H1 (cell line): ENCODE measurements around the gene CHCHD3. TPM values are rescaled to one million over a fixed set of nuclear protein-coding genes. Genes with fewer than 3 reads are reported as not detected.

Source experiments
- CTCF ChIA-PET: fragments of 300-600 bp; sonication (Branson Sonifier 250); formaldehyde crosslinking; loops from one replicate; lab custom pipeline; 2021; ENCODE audit not compliant: partially characterized antibody; lab: Charles Lee
- POLR2A ChIA-PET: fragments of 300-600 bp; sonication (Branson Sonifier 250); formaldehyde crosslinking; loops from one replicate; lab custom pipeline; 2021; ENCODE audit warnings: inconsistent platforms; ENCODE audit not compliant: partially characterized antibody; lab: Charles Lee
- DNase-seq, 2 experiments: peaks; one replicate each; pipeline versions ENCODE4 v3.0.0 to v3.0.0-alpha.2; 2010 to 2022; ENCODE audit warnings: low spot score in 2 of 2, low read depth in 1 of 2, mixed read lengths in 1 of 2
- FAIRE-seq: peaks from 2 replicates; lab custom pipeline; 2011; peaks lifted over from hg19 to GRCh38; lab: Jason Lieb, UNC
- H2AFZ ChIP-seq: 2 replicates; pipeline ENCODE4 v1.8.1; 2012; ENCODE audit warnings: low read length, inconsistent platforms
- H2AK5ac ChIP-seq: 2 replicates; pipeline ENCODE4 v1.6.1; 2013; ENCODE audit warnings: low read depth, low read length
- H2BK120ac ChIP-seq: replicated peaks from 2 replicates; pipeline ENCODE3; 2013; ENCODE audit warnings: low read depth, low read length, inconsistent platforms
- H2BK12ac ChIP-seq: 2 replicates; pipeline ENCODE4 v1.6.1; 2013; ENCODE audit warnings: low read depth, low read length
- H2BK15ac ChIP-seq: 2 replicates; pipeline ENCODE4 v1.6.1; 2013; ENCODE audit warnings: low read length
- H2BK20ac ChIP-seq: 2 replicates; pipeline ENCODE4 v1.6.1; 2013; ENCODE audit warnings: low read length
- H2BK5ac ChIP-seq: 2 replicates; pipeline ENCODE4 v1.6.1; 2013; ENCODE audit warnings: low read depth, low read length
- H3K14ac ChIP-seq: 2 replicates; pipeline ENCODE4 v1.6.1; 2013; ENCODE audit warnings: inconsistent platforms; ENCODE audit not compliant: insufficient read length
- H3K18ac ChIP-seq: 2 replicates; pipeline ENCODE4 v1.6.1; 2013; ENCODE audit warnings: low read length; ENCODE audit errors: extremely low read depth
- H3K23ac ChIP-seq: 2 replicates; pipeline ENCODE4 v1.6.1; 2013; ENCODE audit warnings: inconsistent platforms; ENCODE audit not compliant: insufficient read length
- H3K23me2 ChIP-seq: 2 replicates; pipeline ENCODE4 v1.6.1; 2013; ENCODE audit warnings: low read depth, low read length
- H3K27ac ChIP-seq: 2 replicates; pipeline ENCODE4 v1.6.1; 2011; ENCODE audit warnings: low read depth, low read length, inconsistent platforms
- H3K27me3 ChIP-seq, 4 experiments: replicated peaks in 1 of 4; 1 replicate in 1 of 4; 2 replicates in 3 of 4; pipeline versions ENCODE4 v1.6.1 to v1.8.1; 2011 to 2013; ENCODE audit warnings: low read length in 3 of 4, mild to moderate bottlenecking in 3 of 4, inconsistent platforms in 2 of 4, mixed read lengths in 2 of 4, moderate library complexity in 1 of 4; ENCODE audit not compliant: control insufficient read depth in 3 of 4, insufficient read depth in 3 of 4; ENCODE audit errors: extremely low read depth in 1 of 4
- H3K36me3 ChIP-seq, 4 experiments: 2 replicates each; pipeline versions ENCODE4 v1.6.1 to v1.8.1; 2011 to 2013; ENCODE audit warnings: mild to moderate bottlenecking in 4 of 4, low read length in 3 of 4, moderate library complexity in 2 of 4, control low read depth in 1 of 4, inconsistent platforms in 1 of 4; ENCODE audit not compliant: insufficient read depth in 4 of 4, control insufficient read depth in 2 of 4
- H3K4ac ChIP-seq: replicated peaks from 2 replicates; pipeline ENCODE3; 2013; ENCODE audit warnings: low read length, low read depth, mixed read lengths, inconsistent platforms; ENCODE audit not compliant: insufficient read length
- H3K4me1 ChIP-seq, 4 experiments: replicated peaks in 1 of 4; 1 replicate in 1 of 4; 2 replicates in 3 of 4; pipeline versions ENCODE4 v1.6.1 to v1.8.1; 2011 to 2013; ENCODE audit warnings: low read length in 3 of 4, inconsistent platforms in 2 of 4, mixed read lengths in 1 of 4; ENCODE audit not compliant: insufficient read depth in 4 of 4, control insufficient read depth in 3 of 4
- H3K4me2 ChIP-seq, 2 experiments: 2 replicates each; pipeline versions ENCODE4 v1.6.1 to v1.8.1; 2011 to 2013; ENCODE audit warnings: low read depth in 2 of 2, low read length in 2 of 2, control low read depth in 1 of 2, inconsistent platforms in 1 of 2, mild to moderate bottlenecking in 1 of 2; ENCODE audit not compliant: insufficient read depth in 1 of 2
- H3K4me3 ChIP-seq, 4 experiments: fragments of 200-600, 300-600 bp in 1 of 4; sonication (generic), shearing (Covaris generic), sonication (Bioruptor Twin) in 1 of 4; 2 replicates each; pipeline versions ENCODE4 v1.5.1 to v1.8.1; 2011 to 2016; ENCODE audit warnings: low read length in 4 of 4, low read depth in 3 of 4, control low read depth in 2 of 4, inconsistent platforms in 2 of 4, mild to moderate bottlenecking in 2 of 4, mixed read lengths in 1 of 4, moderate library complexity in 1 of 4; ENCODE audit not compliant: insufficient read depth in 2 of 4; ENCODE audit errors: extremely low read depth in 1 of 4
- H3K56ac ChIP-seq: replicated peaks from 2 replicates; pipeline ENCODE3; 2013; ENCODE audit warnings: low read depth, mild to moderate bottlenecking, mixed read lengths, low read length, inconsistent platforms; ENCODE audit not compliant: insufficient read length
- H3K79me1 ChIP-seq: 2 replicates; pipeline ENCODE4 v1.6.1; 2013; ENCODE audit warnings: low read depth, low read length, control low read depth
- H3K79me2 ChIP-seq, 2 experiments: 2 replicates each; pipeline versions ENCODE4 v1.6.1 to v1.8.1; 2012 to 2013; ENCODE audit warnings: low read length in 2 of 2, mild to moderate bottlenecking in 2 of 2, inconsistent platforms in 1 of 2; ENCODE audit not compliant: insufficient read depth in 2 of 2, control insufficient read depth in 1 of 2
- H3K9ac ChIP-seq, 4 experiments: replicated peaks in 1 of 4; 1 replicate in 1 of 4; 2 replicates in 3 of 4; pipeline versions ENCODE4 v1.6.1 to v1.8.1; 2011 to 2013; ENCODE audit warnings: low read depth in 3 of 4, low read length in 3 of 4, control low read depth in 2 of 4, mild to moderate bottlenecking in 2 of 4, moderate library complexity in 2 of 4, inconsistent platforms in 1 of 4; ENCODE audit errors: extremely low read depth in 1 of 4
- H3K9me3 ChIP-seq, 2 experiments: 2 replicates each; pipeline versions ENCODE4 v1.6.1 to v1.8.1; 2012 to 2013; ENCODE audit warnings: mild to moderate bottlenecking in 2 of 2, moderate library complexity in 2 of 2, control low read depth in 1 of 2, inconsistent platforms in 1 of 2, low read depth in 1 of 2, low read length in 1 of 2, mixed read lengths in 1 of 2; ENCODE audit not compliant: insufficient read depth in 2 of 2
- H4K20me1 ChIP-seq, 2 experiments: replicated peaks in 1 of 2; 2 replicates each; pipeline versions ENCODE3 to v1.8.1; 2011 to 2013; ENCODE audit warnings: inconsistent platforms in 2 of 2, low read length in 2 of 2, mild to moderate bottlenecking in 1 of 2; ENCODE audit not compliant: insufficient read depth in 2 of 2, control insufficient read depth in 1 of 2
- H4K5ac ChIP-seq: 2 replicates; pipeline ENCODE4 v1.6.1; 2013; ENCODE audit warnings: low read length, low read depth, mixed read lengths, inconsistent platforms; ENCODE audit not compliant: insufficient read length
- H4K8ac ChIP-seq: 2 replicates; pipeline ENCODE4 v1.8.0; 2013; ENCODE audit warnings: mild to moderate bottlenecking, moderate library complexity, low read length, inconsistent platforms; ENCODE audit not compliant: insufficient read depth; ENCODE audit errors: extremely low read depth
- H4K91ac ChIP-seq: replicated peaks from 2 replicates; pipeline ENCODE3; 2013; ENCODE audit warnings: low read length, mixed read lengths, inconsistent platforms; ENCODE audit not compliant: insufficient read length
- CHD1 ChIP-seq: IDR thresholded peaks from 2 replicates; pipeline ENCODE4 v1.6.1; 2012; ENCODE audit warnings: low read depth, low read length, improper control_type of control experiment
- SUZ12 ChIP-seq: fragments of 200-600 bp; sonication (generic); IDR thresholded peaks from 2 replicates; pipeline ENCODE4 v1.6.1; 2012; ENCODE audit warnings: mild to moderate bottlenecking, inconsistent platforms, low read length, moderate library complexity, mixed read lengths
- WGBS, 2 experiments: shearing (Covaris generic) in 1 of 2; methylation state at CpG; one replicate each; pipeline versions ENCODE4 v1.1.6 to v1.1.7; 2013 to 2015; ENCODE audit warnings: low lambda C conversion rate in 2 of 2, mixed read lengths in 2 of 2, inconsistent platforms in 1 of 2, low coverage in 1 of 2, missing lambda C conversion rate in 1 of 2; ENCODE audit not compliant: insufficient replicate concordance in 2 of 2, insufficient coverage in 1 of 2, insufficient read length in 1 of 2; ENCODE audit errors: extremely low coverage in 1 of 2, missing lambda C conversion rate in 1 of 2; 5-methylcytosine and 5-hydroxymethylcytosine counted together
- polyA plus RNA-seq, 7 experiments: library from polyadenylated mRNA; depleted of rRNA in 3 of 7; stranded (reverse) in 5 of 7; unstranded in 2 of 7; fragments of >200 nt in 5 of 7; fragments of 200-250 nt in 2 of 7; gene quantifications; 1 replicate in 5 of 7; 2 replicates in 1 of 7; 4 replicates in 1 of 7; pipeline versions ENCODE4 v1.2.1 to v1.2.3, GENCODE V29; 2011 to 2013; ENCODE audit warnings: missing spikeins in 2 of 7, mixed read lengths in 2 of 7
- total RNA-seq: library from RNA; stranded (reverse); fragmentation: NEBNext Ultra II Directional; extraction: Animal tissue kit (Norgen Biotek cat#: 25700); gene quantifications from 2 replicates; pipeline ENCODE4 v1.2.1, GENCODE V29; 2021

Gene CHCHD3
- total and polyA plus RNA-seq, 2 of the 8 experiments (the other 6 are each of a cell fraction or from before 2014, with no cell fraction given), result 42.9 to 137 TPM

GRCh38 chr7:132980402-132980801 lies 101.5 kb downstream of the CHCHD3 start:
- ChIA-PET CTCF (interaction anchor here (0.6 to 1.5 kb wide), 3 partner anchors 10 to 1770 kb away, joined by 3 to 4 read pairs (median 3); no protein-coding TSS in a partner anchor), POLR2A (no interaction called here)
- no peak overlapping the region for H2BK5ac ChIP-seq
- H3K18ac ChIP-seq, result no peak overlapping the region
- peaks cover 2 to 3% of the 10 kb centered on the region in 2 experiments for H4K20me1 ChIP-seq
- H3K9me3 ChIP-seq, result no peaks in the 10 kb centered on the region
- peaks cover 0 to 53% of the 10 kb centered on the region in 2 experiments; a peak in 2 of 4 replicates for H3K79me2 ChIP-seq
- no peaks in the 10 kb centered on the region; a peak in 1 of 7 replicates for H3K4me1 ChIP-seq
- H3K23ac ChIP-seq, result no peak overlapping the region
- FAIRE-seq (no peak), DNase-seq (no peak)
- H3K23me2 ChIP-seq, result no peaks in the 10 kb centered on the region
- H3K4me3 ChIP-seq, result no peak overlapping the region
- no peak overlapping the region for H2BK20ac ChIP-seq
- H4K91ac ChIP-seq, result no peak overlapping the region
- H2BK120ac ChIP-seq, result no peak overlapping the region
- no peak overlapping the region for H3K27ac ChIP-seq
- no peak overlapping the region for H4K5ac ChIP-seq
- no peak overlapping the region for H2BK15ac ChIP-seq
- H2AFZ ChIP-seq, result no peak overlapping the region
- WGBS, 2 experiments, result 95% methylated on average over 1 of the region's 1 CpG; no CpG with 5 or more reads in 1 of the 2 experiments
- H4K8ac ChIP-seq, result no peak overlapping the region
- no peak for TF ChIP-seq CHD1
- no peak for TF ChIP-seq SUZ12
- no peak overlapping the region for H3K4me2 ChIP-seq
- no peak overlapping the region for H3K56ac ChIP-seq
- H3K9ac ChIP-seq, result no peak overlapping the region
- H3K79me1 ChIP-seq, result no peaks in the 10 kb centered on the region; the same call in 1 of the 2 replicates
- no peak overlapping the region for H3K4ac ChIP-seq
- H2BK12ac ChIP-seq, result no peak overlapping the region
- 0 out of 8 replicates have a peak, but pooled peaks cover 0 to 3% (median 0%) of the 10 kb centered on the region in 4 experiments for H3K36me3 ChIP-seq
- H3K14ac ChIP-seq, result no peak overlapping the region
- H3K27me3 ChIP-seq, result no peaks in the 10 kb centered on the region
- H2AK5ac ChIP-seq, result no peak overlapping the region
